ENCODE measurements around the gene P2RY2. TPM values are rescaled to one million over a fixed set of nuclear protein-coding genes. Genes with fewer than 3 reads are reported as not detected.

Gene P2RY2
- total RNA-seq, 1 donor from 2014 or later, result 19.8 TPM

- peaks cover 45% of the 10 kb centered on the region for H3K4me1 ChIP-seq
- H3K27ac ChIP-seq (replicated peaks), result no peak overlapping the region
- no peaks in the 10 kb centered on the region for H3K9me3 ChIP-seq (replicated peaks)
- H3K36me3 ChIP-seq, result no peaks in the 10 kb centered on the region
- TF ChIP-seq CTCF (IDR thresholded peaks at IDR 0.05; ENCODE audit: borderline replicate concordance), result no peak
- intact Hi-C loops (cut with micrococcal nuclease), result no loop called here
- DNase-seq, result no peak
- H3K27me3 ChIP-seq (ENCODE audit: low read depth), result no peaks in the 10 kb centered on the region
- no peak overlapping the region for H3K4me3 ChIP-seq
Observed at GRCh38 chr11:73221451-73221850, 3.4 kb downstream of the P2RY2 start.

DNA sequence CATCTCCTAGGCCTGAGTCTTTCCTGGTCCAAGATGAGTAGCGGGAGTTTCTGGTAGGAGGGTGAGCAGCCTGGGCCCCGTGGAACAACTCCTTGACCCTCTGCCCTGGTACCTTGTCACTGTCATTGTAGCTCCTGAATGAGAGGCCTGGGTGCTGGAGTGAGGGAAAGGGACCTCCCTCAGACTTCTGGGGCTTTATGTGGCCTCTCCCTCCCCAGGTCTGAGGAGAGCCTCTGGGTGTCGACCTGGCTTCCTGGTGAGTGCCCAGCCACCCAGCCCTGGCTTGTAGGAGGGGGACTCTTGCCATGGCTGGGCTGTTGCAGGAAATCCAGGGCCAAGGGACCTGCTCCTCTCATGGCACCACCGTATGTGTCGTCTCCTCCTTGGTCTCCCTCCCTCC, 3.9 kb downstream of the P2RY2 start:
- H3K4me1 ChIP-seq, result peaks cover 40% of the 10 kb centered on the region
- no peak overlapping the region for H3K27ac ChIP-seq (replicated peaks)
- H3K36me3 ChIP-seq, result no peaks in the 10 kb centered on the region
- intact Hi-C loops (cut with micrococcal nuclease), result no loop called here
- no peak for DNase-seq
- H3K27me3 ChIP-seq (ENCODE audit: low read depth), result no peaks in the 10 kb centered on the region
- H3K4me3 ChIP-seq, result no peak overlapping the region
- no peak for TF ChIP-seq CTCF (IDR thresholded peaks at IDR 0.05; ENCODE audit: borderline replicate concordance)
- H3K9me3 ChIP-seq (replicated peaks), result no peaks in the 10 kb centered on the region

DNA sequence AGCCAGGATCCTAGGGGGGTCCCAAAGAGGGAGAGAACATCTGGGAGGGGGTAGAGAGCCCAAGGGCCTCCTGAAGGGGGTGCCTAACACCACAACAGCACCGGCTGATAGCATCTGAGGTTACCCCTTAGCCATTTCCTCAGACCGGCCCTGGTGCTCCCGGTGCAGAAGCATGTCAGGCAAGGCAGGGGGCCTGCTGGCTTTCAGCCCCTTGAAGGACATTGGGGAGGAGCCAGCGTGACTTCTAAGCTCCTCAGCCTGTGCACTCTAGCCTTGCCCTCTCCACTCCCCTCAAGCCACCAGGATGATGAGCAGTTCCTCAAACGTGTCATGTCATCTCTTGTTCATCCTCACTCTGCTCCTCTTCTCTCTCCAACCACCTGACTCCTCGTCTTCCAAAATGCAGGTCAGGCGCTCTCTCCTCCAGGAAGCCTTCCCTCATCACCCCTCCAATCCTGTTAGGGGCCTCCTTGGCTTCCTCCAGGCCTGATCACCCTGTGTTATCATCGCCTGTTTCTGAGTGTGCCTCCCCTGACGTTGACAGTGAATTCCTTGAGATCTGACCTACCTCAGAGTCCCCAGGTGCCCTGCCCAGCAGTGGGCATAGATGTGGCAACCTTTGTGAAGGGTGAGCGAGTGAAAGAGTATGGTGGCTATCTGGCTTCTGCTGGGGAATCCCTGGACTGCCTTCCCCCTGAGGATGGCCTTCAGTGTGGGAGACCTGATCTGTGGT, 6.1 kb downstream of the P2RY2 start:
- DNase-seq, result no peak
- H3K4me1 ChIP-seq, result peaks cover 39% of the 10 kb centered on the region
- TF ChIP-seq CTCF (IDR thresholded peaks at IDR 0.05; ENCODE audit: borderline replicate concordance), result no peak
- H3K27me3 ChIP-seq (ENCODE audit: low read depth), result no peaks in the 10 kb centered on the region
- no peaks in the 10 kb centered on the region for H3K9me3 ChIP-seq (replicated peaks)
- no peak overlapping the region for H3K27ac ChIP-seq (replicated peaks)
- intact Hi-C loops (cut with micrococcal nuclease), result no loop called here
- no peaks in the 10 kb centered on the region for H3K36me3 ChIP-seq
- no peak overlapping the region for H3K4me3 ChIP-seq

- intact Hi-C loops (cut with micrococcal nuclease), result no loop called here
- no peak overlapping the region for H3K27ac ChIP-seq (replicated peaks)
Observed at GRCh38 chr11:73225001-73225686, 7.1 kb downstream of the P2RY2 start.

GRCh38 chr11:73225851-73226250, 7.8 kb downstream of the P2RY2 start:
- peaks cover 37% of the 10 kb centered on the region for H3K4me1 ChIP-seq
- intact Hi-C loops (cut with micrococcal nuclease), result no loop called here

More at GRCh38 chr11:73225001-73225686, 7.1 kb downstream of the P2RY2 start:
- Histone ChIP-seq H3K4me1 (peaks cover 37% of the 10 kb centered on the region), H3K4me3 (no peak overlapping the region), H3K27me3 (ENCODE audit: low read depth) (no peaks in the 10 kb centered on the region), H3K9me3 (replicated peaks) (no peaks in the 10 kb centered on the region), H3K36me3 (no peaks in the 10 kb centered on the region)
- DNase-seq, result no peak
- TF ChIP-seq CTCF (IDR thresholded peaks at IDR 0.05; ENCODE audit: borderline replicate concordance), result no peak

More at GRCh38 chr11:73225851-73226250, 7.8 kb downstream of the P2RY2 start:
- Histone ChIP-seq H3K4me3 (no peak overlapping the region), H3K27me3 (ENCODE audit: low read depth) (no peaks in the 10 kb centered on the region), H3K9me3 (replicated peaks) (no peaks in the 10 kb centered on the region), H3K36me3 (no peaks in the 10 kb centered on the region), H3K27ac (replicated peaks) (no peak overlapping the region)
- TF ChIP-seq CTCF (IDR thresholded peaks at IDR 0.05; ENCODE audit: borderline replicate concordance), result no peak
- DNase-seq, result no peak

Data from left ventricle myocardium inferior (tissue), 1 donor.